Neural cell (in vitro differentiated cells): Measurements from ENCODE around the gene POT1. TPM values are rescaled to one million over a fixed set of nuclear protein-coding genes. Genes with fewer than 3 reads are reported as not detected.

ENCODE experiments used
- H2AFZ ChIP-seq: fragments of 200-600, 300-800 bp; sonication (generic), shearing (Covaris generic); 2 replicates; pipeline ENCODE4 v1.6.0; 2014; ENCODE audit warnings: low read depth, mild to moderate bottlenecking, antibody characterized with exemption, low read length, moderate library complexity
- H3F3A ChIP-seq: fragments of 200-600 bp; shearing (Covaris generic); 2 replicates; pipeline ENCODE4 v1.6.1; 2016; ENCODE audit warnings: mild to moderate bottlenecking, moderate library complexity, mixed read lengths, antibody characterized with exemption, low read length; ENCODE audit not compliant: insufficient read depth, poor library complexity, severe bottlenecking
- H3K27ac ChIP-seq: fragments of 200-600, 300-800 bp; sonication (generic), shearing (Covaris generic); 2 replicates; pipeline ENCODE4 v1.5.1; 2014; ENCODE audit warnings: mild to moderate bottlenecking, low read length, moderate library complexity
- H3K27me3 ChIP-seq: fragments of 300-800, 200-600 bp; sonication (generic), shearing (Covaris generic); 2 replicates; pipeline ENCODE4 v1.6.0; 2014; ENCODE audit warnings: mild to moderate bottlenecking, low read depth, low read length, moderate library complexity; ENCODE audit not compliant: insufficient read depth
- H3K36me3 ChIP-seq: fragments of 300-800, 200-600 bp; sonication (generic), shearing (Covaris generic); 2 replicates; pipeline ENCODE4 v1.5.1; 2014; ENCODE audit warnings: mild to moderate bottlenecking, antibody characterized with exemption, low read length, moderate library complexity; ENCODE audit not compliant: insufficient read depth
- H3K4me2 ChIP-seq: fragments of 300-800, 200-600 bp; sonication (generic), shearing (Covaris generic); 2 replicates; pipeline ENCODE4 v1.6.0; 2014; ENCODE audit warnings: mild to moderate bottlenecking, low read length
- H3K4me3 ChIP-seq: fragments of 300-800, 200-600 bp; sonication (generic), shearing (Covaris generic); 2 replicates; pipeline ENCODE4 v1.5.1; 2014; ENCODE audit warnings: mild to moderate bottlenecking, low read length, moderate library complexity
- H3K79me2 ChIP-seq: fragments of 200-600 bp; shearing (Covaris generic); replicated peaks from 2 replicates; pipeline ENCODE4 v1.6.0; 2014; ENCODE audit warnings: mild to moderate bottlenecking, low read length, moderate library complexity; ENCODE audit not compliant: insufficient read depth
- H3K9ac ChIP-seq: fragments of 300-800, 200-600 bp; sonication (generic), shearing (Covaris generic); 2 replicates; pipeline ENCODE4 v1.6.1; 2016; ENCODE audit warnings: mild to moderate bottlenecking, low read length, mixed read lengths
- H3K9me2 ChIP-seq: fragments of 200-600 bp; shearing (Covaris generic); 2 replicates; pipeline ENCODE4 v1.6.1; 2016; ENCODE audit warnings: mild to moderate bottlenecking, low read length, mixed read lengths; ENCODE audit not compliant: insufficient read depth
- H3K9me3 ChIP-seq: fragments of 200-600, 300-800 bp; sonication (generic), shearing (Covaris generic); 2 replicates; pipeline ENCODE4 v1.6.1; 2016; ENCODE audit warnings: mild to moderate bottlenecking, mixed run types, low read length, moderate library complexity, mixed read lengths
- H4K20me1 ChIP-seq: fragments of 200-600 bp; shearing (Covaris generic); 2 replicates; pipeline ENCODE4 v1.6.1; 2016; ENCODE audit warnings: mild to moderate bottlenecking, mixed run types; ENCODE audit not compliant: insufficient read depth
- EP300 ChIP-seq: fragments of 450-650 bp; conservative IDR thresholded peaks from 2 replicates; pipeline ENCODE4 v1.6.1; 2014; ENCODE audit warnings: antibody characterized with exemption, mild to moderate bottlenecking, moderate library complexity; ENCODE audit not compliant: poor library complexity, severe bottlenecking
- EZH2 ChIP-seq: fragments of 200-600, 300-800 bp; shearing (Covaris generic), sonication (generic); IDR thresholded peaks from 2 replicates; pipeline ENCODE4 v1.6.1; 2014; ENCODE audit warnings: antibody characterized with exemption, low read length, borderline replicate concordance, mild to moderate bottlenecking; ENCODE audit not compliant: insufficient read depth, poor library complexity, severe bottlenecking
- MXI1 ChIP-seq: fragments of 450-650 bp; conservative IDR thresholded peaks from 2 replicates; pipeline ENCODE4 v1.6.1; 2014; ENCODE audit warnings: antibody characterized with exemption, mild to moderate bottlenecking; ENCODE audit not compliant: poor library complexity, severe bottlenecking
- POLR2AphosphoS5 ChIP-seq: IDR thresholded peaks from 2 replicates; pipeline ENCODE4 v1.6.1; 2012
- RAD21 ChIP-seq: fragments of 450-650 bp; conservative IDR thresholded peaks from 2 replicates; pipeline ENCODE4 v1.6.1; 2014; ENCODE audit warnings: antibody characterized with exemption, mild to moderate bottlenecking, moderate library complexity
- SMC3 ChIP-seq: fragments of 450-650 bp; conservative IDR thresholded peaks from 2 replicates; pipeline ENCODE4 v1.6.1; 2014; ENCODE audit warnings: antibody characterized with exemption, mild to moderate bottlenecking, moderate library complexity; ENCODE audit not compliant: poor library complexity
- TAF1 ChIP-seq: IDR thresholded peaks from 2 replicates; pipeline ENCODE4 v1.6.1; 2012; ENCODE audit warnings: low read depth
- polyA plus RNA-seq: library from polyadenylated mRNA; depleted of rRNA; stranded (reverse); fragments of >200 nt; gene quantifications from 2 replicates; pipeline ENCODE4 v1.2.3, GENCODE V29; 2014
- TF ChIP-seq, protein P1 (sequence below): IDR thresholded peaks from 2 replicates; pipeline ENCODE4 v1.6.1; 2012; ENCODE audit warnings: borderline replicate concordance
- TF ChIP-seq, protein P2 (sequence below): fragments of 450-650 bp; IDR thresholded peaks from 2 replicates; pipeline ENCODE4 v1.5.1; 2014; ENCODE audit warnings: antibody characterized with exemption, mild to moderate bottlenecking, moderate library complexity; ENCODE audit not compliant: poor library complexity, severe bottlenecking

POT1 gene
- polyA plus RNA-seq, 1 donor from 2014 or later, result 19.3 TPM

DNA sequence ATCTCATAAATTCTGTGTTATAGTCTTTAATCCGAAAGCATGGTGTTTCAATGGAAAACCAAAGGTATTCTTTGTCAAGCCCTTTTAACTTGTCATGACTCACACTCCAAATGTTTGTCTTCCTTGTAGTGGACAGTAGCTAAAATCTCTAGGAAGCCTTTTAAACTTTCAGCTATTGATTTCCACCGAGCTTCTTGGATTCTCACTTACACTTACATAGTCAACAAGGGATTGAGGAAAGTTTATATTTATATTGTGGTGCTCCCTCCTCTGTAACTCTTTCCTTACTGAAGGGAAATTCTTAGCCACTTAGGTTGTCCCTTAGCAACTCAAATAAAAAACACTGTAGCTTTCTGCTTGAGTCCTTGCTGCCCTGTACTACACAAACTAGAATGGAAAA lies 132.9 kb downstream of the POT1 start:
- H3K4me2 ChIP-seq, result no peak overlapping the region
- H3K27me3 ChIP-seq, result no peaks in the 10 kb centered on the region
- no peaks in the 10 kb centered on the region for H3F3A ChIP-seq
- TF ChIP-seq TAF1 (no peak), RAD21 (no peak), POLR2AphosphoS5 (no peak), SMC3 (no peak), EP300 (no peak), MXI1 (no peak), EZH2 (no peak)
- TF ChIP-seq, protein P1, sequence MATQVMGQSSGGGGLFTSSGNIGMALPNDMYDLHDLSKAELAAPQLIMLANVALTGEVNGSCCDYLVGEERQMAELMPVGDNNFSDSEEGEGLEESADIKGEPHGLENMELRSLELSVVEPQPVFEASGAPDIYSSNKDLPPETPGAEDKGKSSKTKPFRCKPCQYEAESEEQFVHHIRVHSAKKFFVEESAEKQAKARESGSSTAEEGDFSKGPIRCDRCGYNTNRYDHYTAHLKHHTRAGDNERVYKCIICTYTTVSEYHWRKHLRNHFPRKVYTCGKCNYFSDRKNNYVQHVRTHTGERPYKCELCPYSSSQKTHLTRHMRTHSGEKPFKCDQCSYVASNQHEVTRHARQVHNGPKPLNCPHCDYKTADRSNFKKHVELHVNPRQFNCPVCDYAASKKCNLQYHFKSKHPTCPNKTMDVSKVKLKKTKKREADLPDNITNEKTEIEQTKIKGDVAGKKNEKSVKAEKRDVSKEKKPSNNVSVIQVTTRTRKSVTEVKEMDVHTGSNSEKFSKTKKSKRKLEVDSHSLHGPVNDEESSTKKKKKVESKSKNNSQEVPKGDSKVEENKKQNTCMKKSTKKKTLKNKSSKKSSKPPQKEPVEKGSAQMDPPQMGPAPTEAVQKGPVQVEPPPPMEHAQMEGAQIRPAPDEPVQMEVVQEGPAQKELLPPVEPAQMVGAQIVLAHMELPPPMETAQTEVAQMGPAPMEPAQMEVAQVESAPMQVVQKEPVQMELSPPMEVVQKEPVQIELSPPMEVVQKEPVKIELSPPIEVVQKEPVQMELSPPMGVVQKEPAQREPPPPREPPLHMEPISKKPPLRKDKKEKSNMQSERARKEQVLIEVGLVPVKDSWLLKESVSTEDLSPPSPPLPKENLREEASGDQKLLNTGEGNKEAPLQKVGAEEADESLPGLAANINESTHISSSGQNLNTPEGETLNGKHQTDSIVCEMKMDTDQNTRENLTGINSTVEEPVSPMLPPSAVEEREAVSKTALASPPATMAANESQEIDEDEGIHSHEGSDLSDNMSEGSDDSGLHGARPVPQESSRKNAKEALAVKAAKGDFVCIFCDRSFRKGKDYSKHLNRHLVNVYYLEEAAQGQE, result no peak
- TF ChIP-seq, protein P2, sequence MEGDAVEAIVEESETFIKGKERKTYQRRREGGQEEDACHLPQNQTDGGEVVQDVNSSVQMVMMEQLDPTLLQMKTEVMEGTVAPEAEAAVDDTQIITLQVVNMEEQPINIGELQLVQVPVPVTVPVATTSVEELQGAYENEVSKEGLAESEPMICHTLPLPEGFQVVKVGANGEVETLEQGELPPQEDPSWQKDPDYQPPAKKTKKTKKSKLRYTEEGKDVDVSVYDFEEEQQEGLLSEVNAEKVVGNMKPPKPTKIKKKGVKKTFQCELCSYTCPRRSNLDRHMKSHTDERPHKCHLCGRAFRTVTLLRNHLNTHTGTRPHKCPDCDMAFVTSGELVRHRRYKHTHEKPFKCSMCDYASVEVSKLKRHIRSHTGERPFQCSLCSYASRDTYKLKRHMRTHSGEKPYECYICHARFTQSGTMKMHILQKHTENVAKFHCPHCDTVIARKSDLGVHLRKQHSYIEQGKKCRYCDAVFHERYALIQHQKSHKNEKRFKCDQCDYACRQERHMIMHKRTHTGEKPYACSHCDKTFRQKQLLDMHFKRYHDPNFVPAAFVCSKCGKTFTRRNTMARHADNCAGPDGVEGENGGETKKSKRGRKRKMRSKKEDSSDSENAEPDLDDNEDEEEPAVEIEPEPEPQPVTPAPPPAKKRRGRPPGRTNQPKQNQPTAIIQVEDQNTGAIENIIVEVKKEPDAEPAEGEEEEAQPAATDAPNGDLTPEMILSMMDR, result no peak
- H3K27ac ChIP-seq, result no peak overlapping the region
- no peaks in the 10 kb centered on the region for H3K79me2 ChIP-seq
- no peaks in the 10 kb centered on the region for H4K20me1 ChIP-seq
- H3K9ac ChIP-seq, result no peak overlapping the region
- no peak overlapping the region for H3K4me3 ChIP-seq
- H2AFZ ChIP-seq, result no peak overlapping the region
- H3K9me2 ChIP-seq, result no peaks in the 10 kb centered on the region
- H3K36me3 ChIP-seq, result no peaks in the 10 kb centered on the region
- H3K9me3 ChIP-seq, result no peaks in the 10 kb centered on the region

DNA sequence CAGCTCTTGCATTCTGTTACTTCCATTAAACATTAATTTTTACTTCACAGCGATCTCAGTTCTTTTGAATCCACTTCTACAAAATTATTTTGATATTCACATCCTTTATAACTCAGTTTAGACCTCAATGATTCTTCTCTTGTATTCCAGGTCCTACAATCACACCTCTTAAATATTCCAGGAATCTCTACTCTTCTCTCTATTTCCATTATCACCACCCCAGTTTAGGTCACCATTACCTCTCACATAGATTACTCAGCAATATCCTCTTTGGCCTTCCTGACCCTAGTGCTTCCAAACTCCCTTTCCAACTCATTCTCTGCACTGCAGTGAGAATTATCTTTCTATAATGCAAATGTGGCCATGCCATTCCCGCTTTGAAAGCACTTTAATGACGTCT lies 136.9 kb downstream of the POT1 start:
- H2AFZ ChIP-seq, result no peak overlapping the region
- H3K4me2 ChIP-seq, result no peak overlapping the region
- H3K9me3 ChIP-seq, result no peaks in the 10 kb centered on the region
- TF ChIP-seq MXI1 (no peak), POLR2AphosphoS5 (no peak)
- TF ChIP-seq, protein P2, result no peak
- H3K4me3 ChIP-seq, result no peak overlapping the region
- H3K27me3 ChIP-seq, result no peaks in the 10 kb centered on the region
- no peak overlapping the region for H3K9ac ChIP-seq
- no peaks in the 10 kb centered on the region for H3K9me2 ChIP-seq
- H3K79me2 ChIP-seq, result no peaks in the 10 kb centered on the region
- H3K27ac ChIP-seq, result no peak overlapping the region
- H4K20me1 ChIP-seq, result no peaks in the 10 kb centered on the region
- H3F3A ChIP-seq, result no peaks in the 10 kb centered on the region
- no peaks in the 10 kb centered on the region for H3K36me3 ChIP-seq
